Caco-2 (cell line): ENCODE data around the gene LTB4R2. TPM values are rescaled to one million over a fixed set of nuclear protein-coding genes. Genes with fewer than 3 reads are reported as not detected.
A peak's percentile ranks its signal among the peaks of the same experiment; 100 is the strongest.

ENCODE experiments used
- BruUV-seq: library from RNA; stranded (reverse); fragments of 400-500 nt; replicated peaks from 2 replicates; lab custom pipeline; 2021; lab: Mats Ljungman, UMichigan
- CTCF ChIA-PET: fragments of 300-600 bp; sonication (Branson Sonifier 250); formaldehyde crosslinking; loops from one replicate; lab custom pipeline; 2022; ENCODE audit warnings: antibody characterized with exemption; lab: Charles Lee
- POLR2A ChIA-PET: fragments of 300-600 bp; sonication (Branson Sonifier 250); formaldehyde crosslinking; loops from one replicate; lab custom pipeline; 2022; ENCODE audit warnings: antibody characterized with exemption; lab: Charles Lee
- DNase-seq, 2 experiments: peaks; one replicate each; pipeline versions ENCODE4 v3.0.0 to v3.0.0-alpha.2; 2020 to 2022
- H3K27me3 ChIP-seq: replicated peaks from 2 replicates; pipeline ENCODE4 v1.6.0; 2011; ENCODE audit warnings: low read length; ENCODE audit not compliant: control insufficient read depth, insufficient read depth
- H3K36me3 ChIP-seq: 2 replicates; pipeline ENCODE4 v1.5.1; 2011; ENCODE audit warnings: low read length; ENCODE audit not compliant: control insufficient read depth, insufficient read depth
- H3K4me1 ChIP-seq: fragments of 250-450 bp; sonication (Bioruptor Pico); 2 replicates; pipeline ENCODE4 v1.5.1; 2020; ENCODE audit warnings: mild to moderate bottlenecking
- H3K4me3 ChIP-seq: 2 replicates; pipeline ENCODE4 v1.5.1; 2011; ENCODE audit warnings: low read depth, mild to moderate bottlenecking, control low read depth, low read length
- H3K9me3 ChIP-seq: fragments of 250-450 bp; sonication (Bioruptor Pico); 2 replicates; pipeline ENCODE4 v1.5.1; 2020; ENCODE audit warnings: mild to moderate bottlenecking, moderate library complexity
- H3K27ac Mint-ChIP-seq: one replicate; pipeline ENCODE4 v1.8.0; 2022; ENCODE audit warnings: mixed read lengths; ENCODE audit not compliant: unreplicated experiment
- H3K27me3 Mint-ChIP-seq: one replicate; pipeline ENCODE4 v1.8.0; 2022; ENCODE audit warnings: mixed read lengths; ENCODE audit not compliant: insufficient read depth, unreplicated experiment
- H3K36me3 Mint-ChIP-seq: one replicate; pipeline ENCODE4 v1.8.0; 2022; ENCODE audit warnings: mild to moderate bottlenecking, mixed read lengths; ENCODE audit not compliant: insufficient read depth, unreplicated experiment
- H3K4me1 Mint-ChIP-seq: one replicate; pipeline ENCODE4 v1.8.0; 2022; ENCODE audit warnings: low read depth, mixed read lengths; ENCODE audit not compliant: unreplicated experiment
- H3K4me3 Mint-ChIP-seq: one replicate; pipeline ENCODE4 v1.8.0; 2022; ENCODE audit warnings: mild to moderate bottlenecking, moderate library complexity, mixed read lengths; ENCODE audit not compliant: unreplicated experiment
- H3K9me3 Mint-ChIP-seq: one replicate; pipeline ENCODE4 v1.8.0; 2022; ENCODE audit warnings: mixed read lengths; ENCODE audit not compliant: unreplicated experiment
- CTCF ChIP-seq, 2 experiments: fragments of 200-600 bp in 1 of 2; IDR thresholded peaks; 1 replicate in 1 of 2; 2 replicates in 1 of 2; pipeline versions ENCODE4 v1.5.1 to v1.8.0; 2011 to 2022; ENCODE audit warnings: antibody characterized with exemption in 1 of 2, control low read depth in 1 of 2, inconsistent platforms in 1 of 2, low read depth in 1 of 2, low read length in 1 of 2, mild to moderate bottlenecking in 1 of 2, moderate library complexity in 1 of 2; ENCODE audit not compliant: insufficient read depth in 1 of 2, severe bottlenecking in 1 of 2, unreplicated experiment in 1 of 2
- intact Hi-C: fragments of 100-400 bp; cut with micrococcal nuclease; formaldehyde crosslinking; loops from one replicate; pipeline ENCODE4 v1.10.0; 2022; ENCODE audit not compliant: unreplicated experiment
- total RNA-seq: library from RNA; stranded (reverse); gene quantifications from 2 replicates; pipeline ENCODE4 v1.2.3, GENCODE V29; 2022

The LTB4R2 gene
- total RNA-seq, 1 experiment from 2014 or later = 10.3 TPM

- peaks cover 21% of the 10 kb centered on the region for H3K4me1 Mint-ChIP-seq
- Histone ChIP-seq H3K9me3 (no peaks in the 10 kb centered on the region), H3K4me3 (no peak overlapping the region), H3K27me3 (no peaks in the 10 kb centered on the region), H3K4me1 (peaks cover 31% of the 10 kb centered on the region), H3K36me3 (no peaks in the 10 kb centered on the region)
- POLR2A ChIA-PET = no interaction called here
- no peaks in the 10 kb centered on the region for H3K9me3 Mint-ChIP-seq
- BruUV-seq = no TSS peak
- no peak overlapping the region for H3K4me3 Mint-ChIP-seq
- no peak for TF ChIP-seq CTCF (IDR thresholded peaks at IDR 0.05; ENCODE audit: insufficient read depth in 1 of 2, low read depth in 1 of 2, low read length in 1 of 2, severe bottlenecking in 1 of 2, unreplicated experiment in 1 of 2)
- peaks cover 33% of the 10 kb centered on the region for H3K36me3 Mint-ChIP-seq
- DNase-seq = no peak
- no peaks in the 10 kb centered on the region for H3K27me3 Mint-ChIP-seq
- intact Hi-C loops = no loop called here
- no peak overlapping the region for H3K27ac Mint-ChIP-seq
- CTCF ChIA-PET = no interaction called here
These were observed 2.1 kb downstream of the LTB4R2 start for GRCh38 chr14:24311837-24312615.

GRCh38 chr14:24312736-24313507 lies 3.0 kb downstream of the LTB4R2 start:
- ChIA-PET CTCF (no interaction called here), POLR2A (no interaction called here)
- H3K4me1 Mint-ChIP-seq = peaks cover 12% of the 10 kb centered on the region
- intact Hi-C loops = no loop called here
- DNase-seq = no peak
- H3K36me3 Mint-ChIP-seq = peaks cover 27% of the 10 kb centered on the region
- Histone ChIP-seq H3K4me1 (peaks cover 22% of the 10 kb centered on the region), H3K9me3 (no peaks in the 10 kb centered on the region), H3K36me3 (no peaks in the 10 kb centered on the region), H3K27me3 (no peaks in the 10 kb centered on the region), H3K4me3 (no peak overlapping the region)
- H3K27ac Mint-ChIP-seq = no peak overlapping the region
- H3K27me3 Mint-ChIP-seq = no peaks in the 10 kb centered on the region
- no peak for TF ChIP-seq CTCF (IDR thresholded peaks at IDR 0.05; ENCODE audit: insufficient read depth in 1 of 2, low read depth in 1 of 2, low read length in 1 of 2, severe bottlenecking in 1 of 2, unreplicated experiment in 1 of 2)
- no peak overlapping the region for H3K4me3 Mint-ChIP-seq
- BruUV-seq = no TSS peak
- no peaks in the 10 kb centered on the region for H3K9me3 Mint-ChIP-seq

GRCh38 chr14:24313913-24314312 lies 4.0 kb downstream of the LTB4R2 start:
- Histone ChIP-seq H3K4me1 (peaks cover 14% of the 10 kb centered on the region), H3K9me3 (no peaks in the 10 kb centered on the region), H3K27me3 (no peaks in the 10 kb centered on the region), H3K36me3 (no peaks in the 10 kb centered on the region), H3K4me3 (no peak overlapping the region)
- intact Hi-C loops = no loop called here
- no peak overlapping the region for H3K4me3 Mint-ChIP-seq
- no peak for TF ChIP-seq CTCF (IDR thresholded peaks at IDR 0.05; ENCODE audit: insufficient read depth in 1 of 2, low read depth in 1 of 2, low read length in 1 of 2, severe bottlenecking in 1 of 2, unreplicated experiment in 1 of 2)
- H3K27ac Mint-ChIP-seq = no peak overlapping the region
- peaks cover 3% of the 10 kb centered on the region for H3K27me3 Mint-ChIP-seq
- DNase-seq = no peak
- CTCF ChIA-PET = no interaction called here
- POLR2A ChIA-PET = no interaction called here
- H3K9me3 Mint-ChIP-seq = no peaks in the 10 kb centered on the region
- peaks cover 6% of the 10 kb centered on the region for H3K4me1 Mint-ChIP-seq
- peaks cover 21% of the 10 kb centered on the region for H3K36me3 Mint-ChIP-seq
- BruUV-seq = TSS peak; percentile 17
